GM12865 (cell line): Measurements from ENCODE around the gene AOPEP.

Source experiments
- DNase-seq: peaks from one replicate; pipeline ENCODE4 v3.0.0; 2010; ENCODE audit warnings: low read depth
- H3K4me3 ChIP-seq: 2 replicates; pipeline ENCODE4 v1.5.1; 2011; ENCODE audit warnings: mild to moderate bottlenecking, low read depth, low read length, control low read depth
- TF ChIP-seq, protein P1 (sequence below): IDR thresholded peaks from 2 replicates; pipeline ENCODE4 v1.5.1; 2011; ENCODE audit warnings: low read length, control low read depth, low read depth, inconsistent platforms; ENCODE audit not compliant: insufficient read depth; ENCODE audit errors: missing control alignments

The AOPEP gene

DNA sequence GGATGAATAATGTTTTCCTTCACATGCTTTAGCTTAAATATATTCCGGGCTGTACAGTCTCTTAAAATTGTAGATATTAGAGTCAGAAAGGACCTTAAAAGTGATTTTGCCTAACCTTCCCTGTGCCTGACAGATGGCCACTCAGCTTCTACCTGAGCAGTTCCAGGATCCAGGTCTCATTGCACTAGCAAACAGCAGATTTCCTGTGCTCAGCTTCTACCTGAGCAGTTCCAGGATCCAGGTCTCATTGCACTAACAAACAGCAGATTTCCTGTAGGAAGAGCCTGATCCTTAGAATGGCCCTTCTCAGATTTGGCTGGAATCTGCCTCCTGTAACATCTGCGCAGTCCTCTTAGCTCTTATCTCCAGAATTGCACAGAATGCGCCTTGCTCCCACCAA, 219.8 kb downstream of the AOPEP start:
- TF ChIP-seq, protein P1, sequence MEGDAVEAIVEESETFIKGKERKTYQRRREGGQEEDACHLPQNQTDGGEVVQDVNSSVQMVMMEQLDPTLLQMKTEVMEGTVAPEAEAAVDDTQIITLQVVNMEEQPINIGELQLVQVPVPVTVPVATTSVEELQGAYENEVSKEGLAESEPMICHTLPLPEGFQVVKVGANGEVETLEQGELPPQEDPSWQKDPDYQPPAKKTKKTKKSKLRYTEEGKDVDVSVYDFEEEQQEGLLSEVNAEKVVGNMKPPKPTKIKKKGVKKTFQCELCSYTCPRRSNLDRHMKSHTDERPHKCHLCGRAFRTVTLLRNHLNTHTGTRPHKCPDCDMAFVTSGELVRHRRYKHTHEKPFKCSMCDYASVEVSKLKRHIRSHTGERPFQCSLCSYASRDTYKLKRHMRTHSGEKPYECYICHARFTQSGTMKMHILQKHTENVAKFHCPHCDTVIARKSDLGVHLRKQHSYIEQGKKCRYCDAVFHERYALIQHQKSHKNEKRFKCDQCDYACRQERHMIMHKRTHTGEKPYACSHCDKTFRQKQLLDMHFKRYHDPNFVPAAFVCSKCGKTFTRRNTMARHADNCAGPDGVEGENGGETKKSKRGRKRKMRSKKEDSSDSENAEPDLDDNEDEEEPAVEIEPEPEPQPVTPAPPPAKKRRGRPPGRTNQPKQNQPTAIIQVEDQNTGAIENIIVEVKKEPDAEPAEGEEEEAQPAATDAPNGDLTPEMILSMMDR, result no peak
- no peak for DNase-seq
- no peak overlapping the region for H3K4me3 ChIP-seq

DNA sequence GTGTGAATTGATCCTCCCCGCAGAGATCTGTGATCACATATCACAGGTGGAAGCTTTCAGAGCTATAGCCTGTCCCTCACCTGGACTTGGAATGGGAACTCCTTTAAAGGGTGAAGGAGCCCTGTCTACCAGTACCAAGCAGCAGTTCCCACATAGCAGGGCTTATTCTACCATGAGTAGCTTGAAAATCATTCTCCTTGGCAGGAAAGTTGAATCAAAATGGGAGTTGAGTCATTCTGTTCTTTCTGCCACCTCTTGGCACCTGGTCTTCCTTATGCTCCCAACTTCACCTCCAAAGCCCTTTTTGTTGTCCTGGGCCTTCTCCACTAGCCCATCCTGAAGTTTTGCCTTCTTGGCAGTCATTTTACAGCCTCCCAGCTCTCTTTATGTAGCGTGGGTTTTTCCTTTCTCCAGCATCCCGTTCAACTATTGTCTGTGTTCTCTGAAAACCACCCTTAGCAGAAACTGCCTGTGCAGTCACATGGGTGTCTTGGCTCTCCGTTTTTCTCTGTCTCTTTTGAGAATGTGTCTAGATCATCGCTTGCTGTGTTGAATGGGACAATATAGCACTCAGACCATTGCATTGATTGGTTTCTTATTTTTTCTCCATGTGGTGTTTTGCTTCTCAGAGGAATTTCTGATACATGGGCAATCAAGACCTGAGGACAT, 222.2 kb downstream of the AOPEP start:
- TF ChIP-seq, protein P1, result no peak
- H3K4me3 ChIP-seq, result no peak overlapping the region
- no peak for DNase-seq

GRCh38 chr9:94949370-94949769, 222.9 kb downstream of the AOPEP start:
- TF ChIP-seq, protein P1, result no peak
- no peak for DNase-seq
- H3K4me3 ChIP-seq, result no peak overlapping the region

DNA sequence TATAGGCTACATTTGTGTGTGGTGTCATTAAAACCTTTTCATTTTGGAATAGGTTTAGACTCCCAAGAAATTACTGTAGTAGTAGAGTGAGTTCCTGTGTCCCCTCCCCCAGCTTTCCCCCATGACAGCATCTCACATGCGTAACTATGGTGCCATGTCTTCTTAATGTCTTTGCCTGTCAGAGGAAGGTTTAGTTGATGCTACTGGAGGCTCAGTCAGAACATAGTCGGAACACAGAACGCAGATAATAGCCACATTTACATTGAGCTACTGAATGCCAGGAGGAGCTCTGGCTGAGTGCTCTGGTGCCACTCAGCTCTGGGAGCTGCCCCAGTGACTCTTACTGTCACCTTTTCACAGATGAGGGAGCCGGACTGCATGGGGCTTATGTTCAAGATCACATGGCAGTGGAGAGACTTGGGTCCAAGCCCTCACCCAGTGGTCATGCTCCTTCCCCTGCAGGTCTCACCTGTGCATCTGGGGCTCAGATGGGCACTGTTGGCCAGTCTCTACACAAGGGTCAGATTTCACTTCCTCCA, 223.6 kb downstream of the AOPEP start:
- TF ChIP-seq, protein P1, result no peak
- DNase-seq, result no peak

GRCh38 chr9:94950579-94951323, 224.3 kb downstream of the AOPEP start:
- no peak for DNase-seq
- H3K4me3 ChIP-seq, result no peak overlapping the region
- TF ChIP-seq, protein P1, result no peak

More for the DNA sequence above, 223.6 kb downstream of the AOPEP start:
- no peak overlapping the region for H3K4me3 ChIP-seq

- no peak overlapping the region for H3K4me3 ChIP-seq
- TF ChIP-seq, protein P1, result no peak
- no peak for DNase-seq
Observed at GRCh38 chr9:94951324-94952135, 225.0 kb downstream of the AOPEP start.
